Occipital lobe (tissue), 2 donors: ENCODE measurements around the gene GPR173. TPM values are rescaled to one million over a fixed set of nuclear protein-coding genes. Genes with fewer than 3 reads are reported as not detected.
A peak's percentile ranks its signal among the peaks of the same experiment; 100 is the strongest.

ENCODE experiments used
- DNase-seq: peaks from one replicate; lab custom pipeline; 2025; lab: John Stamatoyannopoulos, UW
- total RNA-seq: library from RNA; depleted of rRNA; stranded (reverse); fragments of >200 nt; gene quantifications from one replicate; pipeline ENCODE4 v1.2.3, GENCODE V29; 2014

Gene GPR173
- total RNA-seq, 1 donor from 2014 or later = 27.0 TPM

GRCh38 chrX:53071064-53071463 lies 22.5 kb downstream of the GPR173 start:
- DNase-seq = no peak

GRCh38 chrX:53071604-53072417 lies 23.2 kb downstream of the GPR173 start:
- peak; percentile 13 for DNase-seq

GRCh38 chrX:53072418-53073114 lies 24.0 kb downstream of the GPR173 start:
- no peak for DNase-seq

- no peak for DNase-seq
These were observed 24.6 kb downstream of the GPR173 start for GRCh38 chrX:53073115-53073586.

GRCh38 chrX:53075011-53075410 lies 26.4 kb downstream of the GPR173 start:
- DNase-seq = no peak

GRCh38 chrX:53076671-53077070 lies 28.1 kb downstream of the GPR173 start:
- no peak for DNase-seq

- DNase-seq = no peak
These were observed 28.9 kb downstream of the GPR173 start for GRCh38 chrX:53077207-53078197.

- DNase-seq = no peak
These were observed 30.4 kb downstream of the GPR173 start for GRCh38 chrX:53078943-53079342.

- no peak for DNase-seq
These were observed 32.3 kb downstream of the GPR173 start for GRCh38 chrX:53080628-53081580.

- peak; percentile 90 for DNase-seq
These were observed 33.6 kb downstream of the GPR173 start, which contains the start of gene TSPYL2 for GRCh38 chrX:53081925-53082772. TSPYL2 (plus strand) TSS chrX:53082367; CDS start chrX:53082499, 132 bp downstream.

- DNase-seq = no peak
These were observed 34.4 kb downstream of the GPR173 start for GRCh38 chrX:53082773-53083616.

- no peak for DNase-seq
These were observed 35.5 kb downstream of the GPR173 start for GRCh38 chrX:53084043-53084570.

GRCh38 chrX:53084863-53085262 lies 36.3 kb downstream of the GPR173 start:
- no peak for DNase-seq

GRCh38 chrX:53085661-53086229 lies 37.2 kb downstream of the GPR173 start:
- no peak for DNase-seq

GRCh38 chrX:53086464-53086863 lies 37.9 kb downstream of the GPR173 start:
- no peak for DNase-seq

GRCh38 chrX:53087388-53087831 lies 38.8 kb downstream of the GPR173 start:
- DNase-seq = no peak

- peak; percentile 60 for DNase-seq
These were observed 39.8 kb downstream of the GPR173 start for GRCh38 chrX:53088136-53088974.
